Activated CD8-positive, alpha-beta T cell treated with anti-CD3 and anti-CD28 coated beads, Interleukin-2, amount 10 ng/mL, durations not matched to agents 7 days and 5 days (primary cell): Measurements from ENCODE around the gene CDC25C. TPM values are rescaled to one million over a fixed set of nuclear protein-coding genes. Genes with fewer than 3 reads are reported as not detected.
"Not testable (repeated sequence)": the region's sequence is repeated elsewhere in the genome, so short reads cannot be mapped to it uniquely, and the experiment has no call there.

Experiments used
- ATAC-seq: fragments of 150-1000 bp; cut with Tn5 transposase; one replicate; pipeline ENCODE4 v1.10.0; 2021; ENCODE audit warnings: moderate library complexity
- CTCF ChIA-PET: fragments of 350-600 bp; sonication (Branson Sonifier 250); formaldehyde crosslinking; loops from one replicate; lab custom pipeline; 2021; ENCODE audit warnings: antibody characterized with exemption; lab: Charles Lee
- POLR2A ChIA-PET: fragments of 350-600 bp; sonication (Branson Sonifier 250); formaldehyde crosslinking; loops from one replicate; lab custom pipeline; 2021; ENCODE audit warnings: antibody characterized with exemption; lab: Charles Lee
- DNase-seq: peaks from one replicate; pipeline ENCODE4 v3.0.0-alpha.2; 2020
- H3K27ac Mint-ChIP-seq: one replicate; pipeline ENCODE4 v1.8.0; 2021; ENCODE audit warnings: mild to moderate bottlenecking, mixed read lengths
- H3K27me3 Mint-ChIP-seq: one replicate; pipeline ENCODE4 v1.8.0; 2021; ENCODE audit warnings: low read depth, mixed read lengths
- H3K36me3 Mint-ChIP-seq: one replicate; pipeline ENCODE4 v1.8.0; 2021; ENCODE audit warnings: low read depth, mixed read lengths
- H3K4me1 Mint-ChIP-seq: one replicate; pipeline ENCODE4 v1.8.0; 2021; ENCODE audit warnings: low read depth, mixed read lengths
- H3K4me3 Mint-ChIP-seq: one replicate; pipeline ENCODE4 v1.8.0; 2021; ENCODE audit warnings: mild to moderate bottlenecking, mixed read lengths
- H3K9me3 Mint-ChIP-seq: one replicate; pipeline ENCODE4 v1.8.0; 2022; ENCODE audit warnings: mixed read lengths; ENCODE audit not compliant: insufficient read depth
- total RNA-seq, 2 experiments: library from RNA; stranded (reverse); gene quantifications; one replicate each; pipeline ENCODE4 v1.2.3, GENCODE V29; 2021

The CDC25C gene
- total RNA-seq, 2 experiments from 2014 or later, result 15.0 to 18.3 TPM

DNA sequence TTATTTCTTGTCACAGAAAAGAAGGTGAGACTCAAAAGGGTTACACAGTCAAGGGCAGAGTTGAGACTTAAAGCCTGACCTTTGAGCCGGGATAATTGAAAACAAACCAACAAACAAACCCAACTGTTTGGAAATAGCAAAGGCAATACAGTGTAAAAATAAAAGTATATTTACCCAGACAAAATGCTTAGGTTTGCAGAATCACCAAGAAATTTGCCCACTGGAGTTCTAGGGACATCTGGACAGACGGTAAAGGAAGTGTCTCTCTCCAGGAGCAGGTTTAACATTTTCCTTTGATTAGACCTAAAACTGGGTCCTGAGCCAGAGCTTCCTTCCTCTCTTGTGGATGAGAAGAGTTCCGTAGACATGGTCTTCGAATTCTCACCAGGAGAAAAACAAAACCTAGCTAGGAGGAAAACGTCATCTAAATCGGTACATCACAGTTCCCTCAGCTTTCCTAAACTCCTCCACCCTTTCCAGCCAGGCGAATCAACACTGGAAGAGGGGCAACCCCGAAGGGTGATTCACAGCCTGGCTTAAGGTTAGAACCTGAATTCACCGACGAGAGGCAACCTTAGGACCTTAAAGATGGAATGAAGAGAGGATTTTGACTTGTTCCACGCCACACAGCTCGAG lies 673 bp downstream of the CDC25C start:
- ATAC-seq, result no peak
- H3K36me3 Mint-ChIP-seq, result peaks cover 8% of the 10 kb centered on the region
- H3K4me1 Mint-ChIP-seq, result peaks cover 27% of the 10 kb centered on the region
- peak overlapping the region; percentile 78 for H3K4me3 Mint-ChIP-seq
- H3K9me3 Mint-ChIP-seq, result no peaks in the 10 kb centered on the region
- peak overlapping the region; percentile 86 for H3K27ac Mint-ChIP-seq
- ChIA-PET CTCF (interaction anchor here (0.9 to 13.0 kb wide), 7 partner anchors 9 to 294 kb away, joined by 3 to 430 read pairs (median 4); partner anchors contain the start of gene KDM3B), POLR2A (interaction anchor here (0.7 to 2.4 kb wide), 5 partner anchors 22 to 153 kb away, joined by 3 to 43 read pairs (median 8); partner anchors contain the start of genes BRD8, KDM3B and KIF20A)
- no peaks in the 10 kb centered on the region for H3K27me3 Mint-ChIP-seq
- DNase-seq, result no peak

DNA sequence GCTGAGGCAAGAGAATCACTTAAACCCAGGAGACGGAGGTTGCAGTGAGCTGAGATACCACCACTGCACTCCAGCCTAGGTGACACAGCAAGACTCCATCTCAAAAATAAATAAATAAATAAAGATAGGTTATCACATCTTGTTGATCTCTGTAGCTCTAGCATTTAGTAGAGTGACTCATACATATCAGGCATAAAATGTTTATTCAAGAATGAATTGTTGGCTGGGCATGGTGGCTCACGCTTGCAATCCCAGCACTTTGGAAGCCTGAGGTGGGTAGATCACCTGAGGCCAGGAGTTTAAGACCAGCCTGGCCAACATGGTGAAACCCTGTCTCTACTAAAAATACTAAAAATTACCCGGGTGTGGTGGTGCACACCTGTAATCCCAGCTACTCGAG lies 13.4 kb downstream of the CDC25C start:
- POLR2A ChIA-PET, H3K4me1 Mint-ChIP-seq, H3K4me3 Mint-ChIP-seq, ATAC-seq, H3K27me3 Mint-ChIP-seq, H3K9me3 Mint-ChIP-seq, CTCF ChIA-PET, H3K27ac Mint-ChIP-seq, DNase-seq: not testable (repeated sequence)
- peaks cover 23% of the 10 kb centered on the region for H3K36me3 Mint-ChIP-seq

DNA sequence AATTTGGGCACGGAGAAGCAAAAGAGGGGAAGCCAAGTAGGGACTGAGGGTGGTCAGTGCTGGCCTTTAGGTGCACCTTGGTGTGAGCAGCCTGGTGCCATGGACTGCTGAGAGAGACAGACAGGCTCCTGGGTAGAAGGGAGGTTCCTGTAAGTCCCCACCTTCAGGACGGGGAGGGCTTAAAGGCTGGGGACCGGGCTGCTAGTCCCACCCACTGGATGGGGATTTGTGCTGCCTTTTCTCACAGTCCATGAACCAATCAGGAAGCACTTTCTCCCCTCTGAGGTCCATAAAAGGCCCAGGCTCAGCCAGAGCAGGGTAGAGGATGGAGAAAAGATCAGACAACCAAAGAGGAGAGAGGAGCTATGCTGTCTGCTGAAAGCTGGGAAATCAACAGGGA lies 15.2 kb downstream of the CDC25C start:
- Mint-ChIP-seq H3K36me3 (peaks cover 38% of the 10 kb centered on the region), H3K4me1 (no peaks in the 10 kb centered on the region), H3K27me3 (no peaks in the 10 kb centered on the region), H3K9me3 (no peaks in the 10 kb centered on the region), H3K27ac (no peak overlapping the region), H3K4me3 (no peak overlapping the region)
- DNase-seq (no peak), ATAC-seq (no peak)
- CTCF ChIA-PET, result no interaction called here
- POLR2A ChIA-PET, result no interaction called here

DNA sequence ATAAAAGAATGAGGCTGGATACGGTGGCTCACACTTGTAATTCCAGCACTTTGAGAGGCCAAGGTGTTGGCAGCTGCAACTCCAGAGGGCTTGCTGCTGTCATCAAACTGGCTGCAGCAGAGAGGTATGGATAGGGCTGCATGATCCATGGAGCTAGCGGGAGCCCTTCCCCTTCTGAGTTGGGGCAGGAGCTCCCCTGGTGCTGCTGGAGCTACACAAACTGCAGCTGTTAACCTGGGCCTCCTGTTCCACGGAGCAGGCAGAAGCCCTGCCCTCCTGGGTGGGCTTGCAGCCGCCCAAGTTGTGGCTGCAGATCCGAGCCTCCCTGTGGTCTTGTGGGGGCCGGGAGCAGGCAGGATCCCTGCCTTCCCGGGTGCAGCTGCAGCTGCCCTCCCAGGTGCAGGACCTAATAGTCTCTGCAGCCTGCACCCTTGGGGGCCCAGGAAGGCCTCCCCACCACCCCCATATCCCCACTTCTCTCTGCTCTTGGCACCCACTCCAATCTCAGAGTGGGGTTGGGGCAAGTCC lies 15.8 kb downstream of the CDC25C start:
- ChIA-PET POLR2A (no interaction called here), CTCF (no interaction called here)
- ATAC-seq (no peak), DNase-seq (no peak)
- no peak overlapping the region for H3K27ac Mint-ChIP-seq
- peaks cover 39% of the 10 kb centered on the region for H3K36me3 Mint-ChIP-seq
- H3K4me1 Mint-ChIP-seq, result no peaks in the 10 kb centered on the region
- H3K27me3 Mint-ChIP-seq, result no peaks in the 10 kb centered on the region
- H3K4me3 Mint-ChIP-seq, result no peak overlapping the region
- no peaks in the 10 kb centered on the region for H3K9me3 Mint-ChIP-seq

DNA sequence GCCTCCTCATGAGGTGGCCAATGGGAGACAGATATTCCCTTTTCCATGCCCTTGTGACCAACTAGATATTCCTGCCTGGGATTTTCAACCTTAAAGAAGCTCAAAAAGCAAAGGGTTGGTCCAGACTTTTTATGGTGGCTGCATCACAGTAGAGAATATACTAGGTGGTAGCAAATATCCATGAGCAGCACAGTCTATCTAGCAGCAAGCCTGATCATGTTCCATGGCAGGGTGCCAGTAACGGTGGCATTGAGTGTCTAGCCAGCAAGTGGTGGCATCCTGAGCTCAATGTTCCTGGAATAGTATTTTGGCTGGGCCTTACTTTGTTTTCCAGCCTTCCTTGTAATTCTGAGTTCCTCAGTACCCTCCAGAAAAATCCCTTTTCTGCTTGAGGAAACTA lies 25.8 kb downstream of the CDC25C start:
- ChIA-PET CTCF (interaction anchor here (1.0 to 2.4 kb wide), 3 partner anchors 44 to 81 kb away, joined by 3 to 9 read pairs (median 3); partner anchors contain the start of gene KDM3B), POLR2A (no interaction called here)
- ATAC-seq (no peak), DNase-seq (no peak)
- Mint-ChIP-seq H3K4me1 (no peaks in the 10 kb centered on the region), H3K27ac (no peak overlapping the region), H3K36me3 (peaks cover 5% of the 10 kb centered on the region), H3K4me3 (no peak overlapping the region), H3K9me3 (no peaks in the 10 kb centered on the region), H3K27me3 (no peaks in the 10 kb centered on the region)

DNA sequence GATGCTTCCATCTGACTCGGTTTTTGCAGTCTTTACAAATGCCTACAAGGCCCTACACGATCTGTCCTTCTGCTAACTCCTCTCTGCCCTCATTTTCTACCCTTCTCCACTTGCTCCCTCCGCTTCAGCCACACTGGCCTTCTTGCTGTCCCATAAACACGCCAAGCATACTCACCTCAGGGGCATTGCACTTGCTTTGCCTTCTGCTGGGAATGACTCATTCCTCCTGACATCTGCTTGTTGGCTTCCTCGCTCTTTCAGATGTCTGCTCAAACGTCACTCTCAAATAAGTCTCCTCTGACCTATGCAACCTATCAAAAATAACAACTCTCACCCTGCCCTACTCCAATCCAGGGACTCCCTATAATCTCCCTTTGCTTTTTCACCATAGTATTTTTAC lies 28.2 kb downstream of the CDC25C start:
- no peak overlapping the region for H3K27ac Mint-ChIP-seq
- no peaks in the 10 kb centered on the region for H3K27me3 Mint-ChIP-seq
- CTCF ChIA-PET, result interaction anchor here (0.8 to 2.4 kb wide), 2 partner anchors 9 to 49 kb away, joined by 4 to 9 read pairs; partner anchors contain the start of gene KDM3B
- no peaks in the 10 kb centered on the region for H3K4me1 Mint-ChIP-seq
- ATAC-seq, result no peak
- H3K4me3 Mint-ChIP-seq, result no peak overlapping the region
- H3K36me3 Mint-ChIP-seq, result peaks cover 7% of the 10 kb centered on the region
- POLR2A ChIA-PET, result no interaction called here
- H3K9me3 Mint-ChIP-seq, result no peaks in the 10 kb centered on the region
- no peak for DNase-seq

DNA sequence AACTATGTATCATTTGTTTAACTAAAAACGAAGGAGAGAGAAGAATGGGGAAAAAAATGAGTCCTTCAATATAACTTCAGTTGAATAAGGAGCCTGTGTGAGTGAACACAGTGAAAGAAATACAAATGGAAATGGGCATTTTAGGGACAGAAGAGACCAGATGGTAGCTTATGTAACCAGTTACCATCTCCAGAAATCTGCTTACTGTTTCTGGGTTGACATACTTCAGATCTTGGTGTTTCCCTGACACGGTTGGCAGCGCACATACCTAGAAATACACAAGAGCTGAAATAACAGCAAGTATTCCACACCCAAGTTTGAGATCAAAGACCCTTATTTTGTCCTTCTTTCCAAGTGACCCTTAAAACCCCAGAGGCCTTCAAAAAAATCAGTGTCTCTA lies 42.3 kb downstream of the CDC25C start:
- H3K4me1 Mint-ChIP-seq, result peaks cover 4% of the 10 kb centered on the region
- H3K27ac Mint-ChIP-seq, result no peak overlapping the region
- ChIA-PET POLR2A (no interaction called here), CTCF (interaction anchor here (1.4 kb wide), 1 partner anchor 63 kb away, joined by 4 read pairs; no protein-coding TSS in a partner anchor)
- DNase-seq (no peak), ATAC-seq (no peak)
- peaks cover 31% of the 10 kb centered on the region for H3K36me3 Mint-ChIP-seq
- no peaks in the 10 kb centered on the region for H3K27me3 Mint-ChIP-seq
- no peak overlapping the region for H3K4me3 Mint-ChIP-seq
- no peaks in the 10 kb centered on the region for H3K9me3 Mint-ChIP-seq

DNA sequence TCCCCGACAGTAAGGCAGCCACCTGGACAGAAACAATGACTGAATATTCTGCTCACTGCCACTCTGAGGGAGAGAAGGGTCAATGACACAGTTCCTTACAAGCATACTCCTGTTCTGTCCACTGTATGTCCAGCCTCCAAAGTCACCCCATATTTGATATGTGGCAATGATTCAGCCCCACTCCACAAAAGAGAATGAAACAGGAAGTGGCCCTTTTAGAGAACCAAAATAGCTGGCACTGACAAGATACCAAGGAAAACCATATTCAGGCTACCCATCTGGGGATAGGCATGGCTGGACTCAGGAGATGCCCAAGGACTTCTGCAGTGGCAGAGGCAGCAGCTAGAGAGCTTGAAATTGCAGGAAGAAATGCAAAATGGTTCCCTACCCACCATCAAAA lies 44.4 kb downstream of the CDC25C start:
- POLR2A ChIA-PET, result no interaction called here
- ATAC-seq (no peak), DNase-seq (no peak)
- Mint-ChIP-seq H3K4me3 (no peak overlapping the region), H3K27ac (peak overlapping the region; percentile 20), H3K36me3 (peaks cover 30% of the 10 kb centered on the region), H3K9me3 (no peaks in the 10 kb centered on the region), H3K4me1 (peaks cover 4% of the 10 kb centered on the region), H3K27me3 (no peaks in the 10 kb centered on the region)
- CTCF ChIA-PET, result no interaction called here

DNA sequence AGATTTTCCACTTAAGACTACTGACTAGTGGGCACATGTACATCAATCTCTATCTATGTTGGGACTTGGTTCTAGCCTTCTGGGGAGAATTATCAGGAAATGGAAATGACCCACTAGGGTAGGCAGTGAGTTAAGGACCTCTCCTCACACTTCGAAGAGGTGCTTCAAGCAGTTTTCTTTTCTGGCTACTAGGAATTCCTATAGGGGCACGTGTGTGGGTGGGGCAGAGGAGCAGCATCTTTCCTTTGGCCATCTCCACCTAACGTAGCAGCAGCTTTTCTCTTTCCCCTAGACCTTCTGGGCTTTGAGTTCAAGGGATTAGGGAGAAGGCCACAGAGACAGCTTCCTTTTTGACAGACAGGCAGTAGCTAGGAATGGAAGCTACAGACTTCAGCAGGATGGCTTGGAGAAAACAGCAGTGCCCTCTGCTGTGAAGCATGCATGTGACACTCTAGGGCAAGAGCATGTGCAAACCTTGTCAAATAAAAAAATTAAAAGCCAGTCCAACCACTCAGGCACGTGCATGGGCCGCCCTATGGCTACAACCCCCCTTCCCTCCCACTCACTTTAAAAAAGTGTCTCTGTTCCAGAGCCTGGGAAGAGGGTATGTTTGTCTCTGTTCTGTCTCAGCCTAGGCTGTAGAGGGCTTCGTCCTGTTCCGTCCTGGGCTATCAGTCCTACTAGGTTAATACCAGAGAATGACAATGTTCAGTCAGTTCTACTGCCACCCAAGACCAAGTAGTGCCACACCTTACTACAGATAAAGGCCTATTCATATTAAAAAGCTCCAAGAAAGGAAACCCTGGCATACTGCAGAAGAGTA lies 48.5 kb downstream of the CDC25C start:
- ChIA-PET POLR2A (no interaction called here), CTCF (interaction anchor here (0.7 to 1.1 kb wide), 6 partner anchors 51 to 265 kb away, joined by 3 to 6 read pairs (median 4); partner anchors contain the start of genes CDC23 and KIF20A)
- Mint-ChIP-seq H3K27ac (no peak overlapping the region), H3K4me3 (no peak overlapping the region), H3K9me3 (no peaks in the 10 kb centered on the region), H3K36me3 (peaks cover 20% of the 10 kb centered on the region), H3K4me1 (peaks cover 4% of the 10 kb centered on the region), H3K27me3 (no peaks in the 10 kb centered on the region)
- DNase-seq (peak; percentile 31), ATAC-seq (peak; percentile 49)

DNA sequence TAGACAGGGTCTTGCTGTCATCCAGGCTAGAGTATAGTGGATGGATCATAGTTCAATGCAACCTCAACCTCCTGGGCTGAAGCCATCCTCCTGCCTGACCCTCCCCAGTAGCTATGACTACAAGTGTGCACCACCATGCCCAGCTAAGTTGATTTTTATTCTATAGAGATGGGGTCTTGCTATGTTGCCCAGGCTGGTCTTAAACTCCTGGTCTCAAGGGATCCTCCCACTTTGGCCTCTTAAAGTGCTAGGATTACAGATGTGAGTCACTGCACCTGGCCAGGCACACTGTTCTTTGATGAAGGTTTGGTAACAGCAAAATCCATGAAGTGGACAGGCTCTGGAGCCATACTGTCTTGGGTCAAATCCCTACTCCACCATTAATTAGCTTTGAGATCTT lies 50.7 kb downstream of the CDC25C start:
- Mint-ChIP-seq H3K27me3 (peaks cover 2% of the 10 kb centered on the region), H3K4me1 (no peaks in the 10 kb centered on the region), H3K4me3 (no peak overlapping the region), H3K9me3 (no peaks in the 10 kb centered on the region), H3K36me3 (peaks cover 8% of the 10 kb centered on the region), H3K27ac (no peak overlapping the region)
- ChIA-PET CTCF (no interaction called here), POLR2A (interaction anchor here (0.7 kb wide), 1 partner anchor 100 kb away, joined by 3 read pairs; no protein-coding TSS in a partner anchor)
- DNase-seq (no peak), ATAC-seq (no peak)

DNA sequence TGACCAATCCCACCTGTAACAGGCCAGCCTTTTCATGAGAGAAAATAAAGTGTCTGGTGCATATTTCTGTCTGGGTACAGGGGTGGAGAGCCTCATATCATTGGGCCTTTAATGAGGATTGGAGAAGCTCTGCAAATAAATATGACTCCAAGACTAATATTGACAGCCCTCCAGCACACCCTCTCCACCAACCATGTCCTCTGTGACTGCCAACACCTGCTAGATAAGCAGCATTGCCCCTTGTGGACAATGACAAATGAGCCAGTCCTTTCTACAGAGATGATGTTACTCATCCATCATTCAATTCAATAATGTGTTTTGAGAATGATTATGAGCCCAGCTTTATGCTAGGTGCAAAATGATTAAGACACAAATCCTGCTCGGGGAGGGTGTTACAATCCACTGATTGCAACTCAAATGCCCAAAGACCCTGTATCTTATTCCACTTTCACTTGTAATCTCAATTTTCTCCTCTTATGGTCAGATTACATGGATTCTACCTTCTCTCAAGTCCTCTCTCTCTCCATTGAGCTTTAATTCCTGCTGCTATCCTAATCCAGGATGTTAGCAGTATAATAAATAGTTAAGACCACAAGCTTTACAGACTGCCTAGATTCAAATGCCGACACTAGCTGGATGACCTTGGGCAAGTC lies 55.1 kb downstream of the CDC25C start:
- ChIA-PET CTCF (no interaction called here), POLR2A (no interaction called here)
- Mint-ChIP-seq H3K9me3 (no peaks in the 10 kb centered on the region), H3K27ac (no peak overlapping the region), H3K36me3 (no peaks in the 10 kb centered on the region), H3K27me3 (peaks cover 26% of the 10 kb centered on the region), H3K4me3 (no peak overlapping the region), H3K4me1 (peaks cover 5% of the 10 kb centered on the region)
- ATAC-seq (no peak), DNase-seq (no peak)
